Measurements from ENCODE around the gene HDDC2. TPM values are rescaled to one million over a fixed set of nuclear protein-coding genes. Genes with fewer than 3 reads are reported as not detected.
"Not testable (repeated sequence)": the region's sequence is repeated elsewhere in the genome, so short reads cannot be mapped to it uniquely, and the experiment has no call there.

The HDDC2 gene
- total RNA-seq, 3 donors from 2014 or later = 89.5 to 114 (median 92.8) TPM

- no peak for DNase-seq
- peaks cover 76% of the 10 kb centered on the region for H3K36me3 Mint-ChIP-seq (ENCODE audit: insufficient read depth)
- ATAC-seq = no peak
- peaks cover 38% of the 10 kb centered on the region for H3K4me1 Mint-ChIP-seq (ENCODE audit: low read depth)
- no peak overlapping the region for H3K4me3 Mint-ChIP-seq
- no peaks in the 10 kb centered on the region for H3K27me3 Mint-ChIP-seq (ENCODE audit: low read depth)
- H3K9me3 Mint-ChIP-seq = peaks cover 2% of the 10 kb centered on the region
Observed at GRCh38 chr6:125294036-125294435, 7.7 kb downstream of the HDDC2 start.

- ATAC-seq (no peak), DNase-seq (no peak)
- Mint-ChIP-seq H3K4me3 (no peak overlapping the region), H3K9me3 (peaks cover 2% of the 10 kb centered on the region), H3K27me3 (ENCODE audit: low read depth) (no peaks in the 10 kb centered on the region), H3K36me3 (ENCODE audit: insufficient read depth) (peaks cover 72% of the 10 kb centered on the region), H3K4me1 (ENCODE audit: low read depth) (peaks cover 34% of the 10 kb centered on the region)
Observed at GRCh38 chr6:125293587-125293986, 8.2 kb downstream of the HDDC2 start.

GRCh38 chr6:125287718-125288117 lies 14.0 kb downstream of the HDDC2 start:
- Mint-ChIP-seq H3K9me3 (peaks cover 16% of the 10 kb centered on the region), H3K27me3 (ENCODE audit: low read depth) (no peaks in the 10 kb centered on the region), H3K4me1 (ENCODE audit: low read depth) (peaks cover 33% of the 10 kb centered on the region), H3K4me3 (no peak overlapping the region), H3K36me3 (ENCODE audit: insufficient read depth) (peaks cover 83% of the 10 kb centered on the region)
- ATAC-seq (no peak), DNase-seq (no peak)

- Mint-ChIP-seq H3K4me3 (no peak overlapping the region), H3K36me3 (ENCODE audit: insufficient read depth) (peaks cover 80% of the 10 kb centered on the region), H3K27me3 (ENCODE audit: low read depth) (no peaks in the 10 kb centered on the region), H3K4me1 (ENCODE audit: low read depth) (peaks cover 38% of the 10 kb centered on the region), H3K9me3 (peaks cover 22% of the 10 kb centered on the region)
- ATAC-seq (no peak), DNase-seq (no peak)
Observed at GRCh38 chr6:125285936-125286335, 15.8 kb downstream of the HDDC2 start.

- Mint-ChIP-seq H3K4me1 (ENCODE audit: low read depth) (peaks cover 38% of the 10 kb centered on the region), H3K4me3 (no peak overlapping the region)
- ATAC-seq = no peak
Observed at GRCh38 chr6:125285353-125285752, 16.4 kb downstream of the HDDC2 start.

GRCh38 chr6:125282470-125282869 lies 19.3 kb downstream of the HDDC2 start:
- Mint-ChIP-seq H3K9me3 (peaks cover 19% of the 10 kb centered on the region), H3K36me3 (ENCODE audit: insufficient read depth) (peaks cover 80% of the 10 kb centered on the region), H3K4me1 (ENCODE audit: low read depth) (peaks cover 52% of the 10 kb centered on the region)
- not testable (repeated sequence) for H3K4me3 Mint-ChIP-seq; ATAC-seq; H3K27me3 Mint-ChIP-seq (ENCODE audit: low read depth); DNase-seq

More at GRCh38 chr6:125285353-125285752, 16.4 kb downstream of the HDDC2 start:
- Mint-ChIP-seq H3K36me3 (ENCODE audit: insufficient read depth) (peaks cover 82% of the 10 kb centered on the region), H3K27me3 (ENCODE audit: low read depth) (no peaks in the 10 kb centered on the region), H3K9me3 (peaks cover 22% of the 10 kb centered on the region)
- no peak for DNase-seq

GRCh38 chr6:125280370-125281035 lies 21.3 kb downstream of the HDDC2 start:
- H3K4me1 Mint-ChIP-seq (ENCODE audit: low read depth) = peaks cover 57% of the 10 kb centered on the region
- DNase-seq; H3K27me3 Mint-ChIP-seq (ENCODE audit: low read depth); H3K4me3 Mint-ChIP-seq; ATAC-seq: not testable (repeated sequence)
- peaks cover 11% of the 10 kb centered on the region for H3K9me3 Mint-ChIP-seq
- H3K36me3 Mint-ChIP-seq (ENCODE audit: insufficient read depth) = peaks cover 77% of the 10 kb centered on the region

- Mint-ChIP-seq H3K4me3 (no peak overlapping the region), H3K36me3 (ENCODE audit: insufficient read depth) (peaks cover 77% of the 10 kb centered on the region), H3K9me3 (peaks cover 7% of the 10 kb centered on the region), H3K27me3 (ENCODE audit: low read depth) (no peaks in the 10 kb centered on the region), H3K4me1 (ENCODE audit: low read depth) (peaks cover 55% of the 10 kb centered on the region)
- DNase-seq (no peak), ATAC-seq (no peak)
Observed at GRCh38 chr6:125279961-125280360, 21.8 kb downstream of the HDDC2 start.

- no peaks in the 10 kb centered on the region for H3K27me3 Mint-ChIP-seq (ENCODE audit: low read depth)
- H3K4me1 Mint-ChIP-seq (ENCODE audit: low read depth) = peaks cover 36% of the 10 kb centered on the region
- H3K9me3 Mint-ChIP-seq = peaks cover 7% of the 10 kb centered on the region
- no peak overlapping the region for H3K4me3 Mint-ChIP-seq
- DNase-seq (no peak), ATAC-seq (no peak)
- H3K36me3 Mint-ChIP-seq (ENCODE audit: insufficient read depth) = peaks cover 73% of the 10 kb centered on the region
Observed at GRCh38 chr6:125277838-125278237, 23.9 kb downstream of the HDDC2 start.

GRCh38 chr6:125275779-125276178 lies 26.0 kb downstream of the HDDC2 start:
- H3K27me3 Mint-ChIP-seq (ENCODE audit: low read depth) = no peaks in the 10 kb centered on the region
- H3K4me1 Mint-ChIP-seq (ENCODE audit: low read depth) = peaks cover 27% of the 10 kb centered on the region
- ATAC-seq = no peak
- no peak overlapping the region for H3K4me3 Mint-ChIP-seq
- no peaks in the 10 kb centered on the region for H3K9me3 Mint-ChIP-seq
- DNase-seq = no peak
- H3K36me3 Mint-ChIP-seq (ENCODE audit: insufficient read depth) = peaks cover 66% of the 10 kb centered on the region

- no peaks in the 10 kb centered on the region for H3K27me3 Mint-ChIP-seq (ENCODE audit: low read depth)
- no peaks in the 10 kb centered on the region for H3K9me3 Mint-ChIP-seq
- H3K4me1 Mint-ChIP-seq (ENCODE audit: low read depth) = peaks cover 25% of the 10 kb centered on the region
- peaks cover 62% of the 10 kb centered on the region for H3K36me3 Mint-ChIP-seq (ENCODE audit: insufficient read depth)
- ATAC-seq = no peak
- no peak for DNase-seq
- no peak overlapping the region for H3K4me3 Mint-ChIP-seq
Observed at GRCh38 chr6:125274935-125275334, 26.8 kb downstream of the HDDC2 start.

- Mint-ChIP-seq H3K4me3 (no peak overlapping the region), H3K9me3 (no peaks in the 10 kb centered on the region), H3K27me3 (ENCODE audit: low read depth) (no peaks in the 10 kb centered on the region), H3K4me1 (ENCODE audit: low read depth) (peaks cover 19% of the 10 kb centered on the region), H3K36me3 (ENCODE audit: insufficient read depth) (peaks cover 56% of the 10 kb centered on the region)
- DNase-seq (no peak), ATAC-seq (no peak)
Observed at GRCh38 chr6:125273965-125274364, 27.8 kb downstream of the HDDC2 start.

- no peaks in the 10 kb centered on the region for H3K27me3 Mint-ChIP-seq (ENCODE audit: low read depth)
- DNase-seq (no peak), ATAC-seq (no peak)
- no peaks in the 10 kb centered on the region for H3K9me3 Mint-ChIP-seq
- H3K4me1 Mint-ChIP-seq (ENCODE audit: low read depth) = peaks cover 14% of the 10 kb centered on the region
- H3K36me3 Mint-ChIP-seq (ENCODE audit: insufficient read depth) = peaks cover 50% of the 10 kb centered on the region
- H3K4me3 Mint-ChIP-seq = no peak overlapping the region
Observed at GRCh38 chr6:125273251-125273650, 28.5 kb downstream of the HDDC2 start.

GRCh38 chr6:125271486-125272159 lies 30.1 kb downstream of the HDDC2 start:
- Mint-ChIP-seq H3K4me3 (no peak overlapping the region), H3K36me3 (ENCODE audit: insufficient read depth) (peaks cover 40% of the 10 kb centered on the region), H3K9me3 (no peaks in the 10 kb centered on the region), H3K27me3 (ENCODE audit: low read depth) (no peaks in the 10 kb centered on the region), H3K4me1 (ENCODE audit: low read depth) (peaks cover 8% of the 10 kb centered on the region)
- ATAC-seq = no peak
- DNase-seq = no peak

- ATAC-seq = no peak
- no peak for DNase-seq
- no peaks in the 10 kb centered on the region for H3K9me3 Mint-ChIP-seq
Observed at GRCh38 chr6:125270380-125270779, 31.4 kb downstream of the HDDC2 start.

More at GRCh38 chr6:125270380-125270779, 31.4 kb downstream of the HDDC2 start:
- H3K4me1 Mint-ChIP-seq (ENCODE audit: low read depth) = no peaks in the 10 kb centered on the region
- H3K4me3 Mint-ChIP-seq = no peak overlapping the region
- peaks cover 31% of the 10 kb centered on the region for H3K36me3 Mint-ChIP-seq (ENCODE audit: insufficient read depth)
- H3K27me3 Mint-ChIP-seq (ENCODE audit: low read depth) = no peaks in the 10 kb centered on the region
